K562 (cell line): Measurements from ENCODE around the gene MTMR4. TPM values are rescaled to one million over a fixed set of nuclear protein-coding genes. Genes with fewer than 3 reads are reported as not detected.

Source experiments
- ATAC-seq: fragments of 200-7000 bp; cut with Tn5 transposase; 3 replicates; pipeline ENCODE4 v1.9.1; 2020; ENCODE audit warnings: moderate library complexity
- Bru-seq: library from RNA; stranded (reverse); fragments of 400-500 nt; gene quantifications from one replicate; lab custom pipeline; 2021; lab: Mats Ljungman, UMichigan
- BruChase-seq, 2 experiments: library from RNA; stranded (reverse); fragments of 400-500 nt; gene quantifications; one replicate each; lab custom pipeline; 2021; lab: Mats Ljungman, UMichigan
- BruUV-seq: library from RNA; stranded (reverse); fragments of 400-500 nt; replicated peaks from 2 replicates; lab custom pipeline; 2021; lab: Mats Ljungman, UMichigan
- CTCF ChIA-PET: fragments of 300-600 bp; formaldehyde crosslinking; extraction: SDS; loops from one replicate; lab custom pipeline; 2021; ENCODE audit warnings: low intra/inter-chr PET ratio; lab: Yijun Ruan, JAX
- POLR2A ChIA-PET: fragments of 300-600, 350-650 bp; sonication (Branson Sonifier 250); formaldehyde crosslinking; extraction: SDS; loops from one replicate; lab custom pipeline; 2021; ENCODE audit warnings: antibody characterized with exemption, inconsistent platforms; lab: Yijun Ruan, JAX
- DNase-seq, 4 experiments: peaks; one replicate each; pipeline versions ENCODE4 v3.0.0 to v3.0.0-alpha.2; 2011 to 2018; ENCODE audit warnings: low spot score in 3 of 4, mixed read lengths in 3 of 4; ENCODE audit errors: extremely low read depth in 1 of 4
- FAIRE-seq: peaks from 2 replicates; lab custom pipeline; 2011; peaks lifted over from hg19 to GRCh38; lab: Jason Lieb, UNC
- H2AFZ ChIP-seq: 2 replicates; pipeline ENCODE4 v1.6.0; 2011; ENCODE audit warnings: low read depth, low read length, control low read depth, inconsistent platforms
- H3K27ac ChIP-seq: fragments of 200-600 bp; 3 replicates; pipeline ENCODE4 v1.8.0; 2011; ENCODE audit warnings: low read depth, mild to moderate bottlenecking, control low read depth, inconsistent platforms, low read length, moderate library complexity, mixed read lengths; ENCODE audit errors: extremely low read depth
- H3K27me3 ChIP-seq, 2 experiments: fragments of 300-600 bp in 1 of 2; 2 replicates in 1 of 2; 3 replicates in 1 of 2; pipeline versions ENCODE4 v1.6.0 to v1.8.0; 2011; ENCODE audit warnings: inconsistent platforms in 2 of 2, low read length in 2 of 2, mild to moderate bottlenecking in 1 of 2, mixed read lengths in 1 of 2, moderate library complexity in 1 of 2; ENCODE audit not compliant: control insufficient read depth in 2 of 2, insufficient read depth in 2 of 2
- H3K36me3 ChIP-seq: fragments of 300-600 bp; 3 replicates; pipeline ENCODE4 v1.8.0; 2011; ENCODE audit warnings: mild to moderate bottlenecking, low read length, inconsistent platforms; ENCODE audit not compliant: control insufficient read depth, insufficient read depth
- H3K4me1 ChIP-seq, 2 experiments: fragments of 200-600 bp in 1 of 2; replicated peaks in 1 of 2; 2 replicates in 1 of 2; 3 replicates in 1 of 2; pipeline versions ENCODE4 v1.5.1 to v1.8.0; 2011; ENCODE audit warnings: inconsistent platforms in 2 of 2, low read length in 2 of 2, mild to moderate bottlenecking in 1 of 2, mixed read lengths in 1 of 2, moderate library complexity in 1 of 2; ENCODE audit not compliant: control insufficient read depth in 2 of 2, insufficient read depth in 2 of 2
- H3K4me2 ChIP-seq: 2 replicates; pipeline ENCODE4 v1.6.1; 2011; ENCODE audit warnings: low read length, control low read depth, inconsistent platforms, mixed read lengths; ENCODE audit not compliant: insufficient read depth
- H3K4me3 ChIP-seq: fragments of 200-600 bp; sonication (generic), shearing (Covaris generic); 2 replicates; pipeline ENCODE4 v1.5.1; 2016; ENCODE audit warnings: control low read depth, inconsistent platforms
- H3K79me2 ChIP-seq: fragments of 200-600 bp; 3 replicates; pipeline ENCODE4 v1.8.0; 2011; ENCODE audit warnings: low read length, inconsistent platforms; ENCODE audit not compliant: control insufficient read depth, insufficient read depth
- H3K9ac ChIP-seq, 2 experiments: 2 replicates each; pipeline versions ENCODE4 v1.6.0 to v1.6.1; 2011; ENCODE audit warnings: low read depth in 2 of 2, low read length in 2 of 2, control low read depth in 1 of 2, inconsistent platforms in 1 of 2, mild to moderate bottlenecking in 1 of 2, mixed read lengths in 1 of 2; ENCODE audit not compliant: insufficient read depth in 1 of 2
- H3K9me1 ChIP-seq: one replicate; pipeline ENCODE4 v1.6.0; 2011; ENCODE audit warnings: inconsistent platforms, mild to moderate bottlenecking, low read length, moderate library complexity; ENCODE audit not compliant: control insufficient read depth, insufficient read depth
- H3K9me3 ChIP-seq: replicated peaks from 2 replicates; pipeline ENCODE4 v1.5.1; 2011; ENCODE audit warnings: low read depth, low read length, inconsistent platforms; ENCODE audit not compliant: control insufficient read depth, insufficient read depth
- H4K20me1 ChIP-seq: replicated peaks from 2 replicates; pipeline ENCODE4 v1.6.1; 2011; ENCODE audit warnings: low read length, inconsistent platforms, mixed read lengths; ENCODE audit not compliant: control insufficient read depth, insufficient read depth
- E2F4 ChIP-seq: sonication (generic); formaldehyde crosslinking; IDR thresholded peaks from 2 replicates; pipeline ENCODE4 v1.8.0; 2022; ENCODE audit warnings: mild to moderate bottlenecking, low read depth, missing genetic modification reagents
- HCFC1 ChIP-seq: IDR thresholded peaks from 2 replicates; pipeline ENCODE4 v1.6.1; 2012; ENCODE audit warnings: low read depth, low read length, improper control_type of control experiment
- MYC ChIP-seq, 2 experiments: fragments of 250-450 bp in 1 of 2; sonication (Bioruptor Pico) in 1 of 2; IDR thresholded peaks; 2 replicates each; pipeline versions ENCODE4 v1.5.1 to v1.6.1; 2012 to 2021; ENCODE audit warnings: low read depth in 2 of 2, borderline replicate concordance in 1 of 2, improper control_type of control experiment in 1 of 2, low read length in 1 of 2, mild to moderate bottlenecking in 1 of 2, moderate library complexity in 1 of 2
- RBBP5 ChIP-seq: fragments of 200-600 bp; sonication (generic); IDR thresholded peaks from 2 replicates; pipeline ENCODE4 v1.6.1; 2012; ENCODE audit warnings: borderline replicate concordance, mild to moderate bottlenecking, low read length, control low read depth, inconsistent platforms; ENCODE audit not compliant: insufficient read depth, poor library complexity, severe bottlenecking
- SIN3B ChIP-seq: fragments of 450-650 bp; IDR thresholded peaks from 2 replicates; pipeline ENCODE4 v1.6.1; 2017; ENCODE audit warnings: low read depth, mild to moderate bottlenecking, moderate library complexity
- WGBS: fragments of 100-300 bp; shearing (Covaris generic); methylation state at CpG from one replicate; pipeline ENCODE4 v1.1.6; 2016; ENCODE audit warnings: low coverage, mixed read lengths; ENCODE audit not compliant: insufficient coverage; ENCODE audit errors: missing lambda C conversion rate; 5-methylcytosine and 5-hydroxymethylcytosine counted together
- in situ Hi-C: fragments of 300-500 bp; cut with MboI; formaldehyde crosslinking; loops from 4 replicates; pipeline ENCODE4 v1.15.0; 2018; ENCODE audit warnings: inconsistent platforms, mixed read lengths
- intact Hi-C: fragments of 100-400 bp; cut with micrococcal nuclease; formaldehyde crosslinking; loops from 2 replicates; pipeline ENCODE4 v1.14.2; 2022
- long read RNA-seq, 3 experiments: library from polyadenylated mRNA in 2 of 3; library from RNA in 1 of 3; unstranded in 2 of 3; stranded (forward) in 1 of 3; transcript quantifications; one replicate each; pipeline ENCODE4 v2.0.0, GENCODE V29; 2019 to 2022
- polyA minus RNA-seq, 3 experiments: library from RNA; depleted of rRNA, polyadenylated mRNA; stranded (reverse); fragments of >200 nt; gene quantifications; 2 replicates each; pipeline ENCODE4 v1.2.3, GENCODE V29; 2011
- polyA plus RNA-seq, 8 experiments: library from polyadenylated mRNA; depleted of rRNA in 4 of 8; stranded (reverse) in 5 of 8; unstranded in 3 of 8; fragments of >200 nt; fragmentation: Nextera tagmentation in 2 of 8; fragmentation: Illumina TruSeq in 1 of 8; extraction: Ambion mirVana in 2 of 8; extraction: Trizol in 1 of 8; gene quantifications; 2 replicates each; pipeline versions ENCODE4 v1.2.1 to v1.2.3, GENCODE V29; 2011 to 2014; ENCODE audit warnings: inconsistent platforms in 1 of 8, missing spikeins in 1 of 8
- total RNA-seq, 7 experiments: library from RNA; depleted of rRNA in 6 of 7; stranded (reverse); fragments of >200 nt in 6 of 7; fragmentation: Illumina TruSeq in 2 of 7; extraction: Trizol in 2 of 7; gene quantifications; 2 replicates each; pipeline versions ENCODE4 v1.2.1 to v1.2.3, GENCODE V29; 2011 to 2021; ENCODE audit warnings: low replicate concordance in 1 of 7
- TF ChIP-seq, protein P1 (sequence below): fragments of 450-650 bp; formaldehyde crosslinking; IDR thresholded peaks from 2 replicates; pipeline ENCODE4 v1.4.0; 2020; ENCODE audit warnings: mild to moderate bottlenecking, moderate library complexity
- TF ChIP-seq, protein P2 (sequence below), 2 experiments: IDR thresholded peaks; 2 replicates each; pipeline ENCODE4 v1.6.1; 2012; ENCODE audit warnings: improper control_type of control experiment in 2 of 2, low read depth in 2 of 2, low read length in 2 of 2, borderline replicate concordance in 1 of 2

MTMR4 gene
- total RNA-seq (2011; cell fraction: chromatin; rRNA removed; ENCODE audit: low replicate concordance): 160 and 172 TPM in 2 replicates
- total RNA-seq (2011; cell fraction: nucleolus; rRNA removed): 62.4 and 79.2 TPM in 2 replicates
- total RNA-seq (2011; cell fraction: nucleoplasm; rRNA removed): 88.1 and 88.9 TPM in 2 replicates
- total RNA-seq (2014; rRNA removed) (28.7 and 40.9 TPM in 2 replicates), total RNA-seq (2014; rRNA removed; fragmentation: Illumina TruSeq; extraction: Trizol) (28.4 and 28.5 TPM in 2 replicates), total RNA-seq (2015; rRNA removed; fragmentation: Illumina TruSeq; extraction: Trizol) (32.5 and 35.9 TPM in 2 replicates), total RNA-seq (2021) (43.7 and 45.7 TPM in 2 replicates), polyA plus RNA-seq (2011; rRNA removed) (44.6 and 57.3 TPM in 2 replicates), polyA plus RNA-seq (2014; fragmentation: Illumina TruSeq; extraction: Trizol) (25.7 and 29.4 TPM in 2 replicates), polyA plus RNA-seq (2014; fragmentation: Nextera tagmentation; extraction: Ambion mirVana) (1 to 10 TPM; 8.8 to 9.1 TPM), polyA plus RNA-seq (2014; rRNA removed) (22.7 and 27.4 TPM in 2 replicates), polyA minus RNA-seq (2011; rRNA and poly(A)+ RNA removed) (86.8 and 126 TPM in 2 replicates), Bru-seq, nascent RNA (percentile 79 among the genes with signal in this experiment), BruChase-seq, experiment 1, labeled RNA remaining after a 2-hour chase (percentile 76 among the genes with signal in this experiment), BruChase-seq, experiment 2, labeled RNA remaining after a 6-hour chase (percentile 84 among the genes with signal in this experiment)
- polyA plus RNA-seq (2011; cell fraction: cytosol; rRNA removed): 29.4 and 34.9 TPM in 2 replicates
- 111 TPM in 2 replicates for polyA plus RNA-seq (2011; cell fraction: nucleus; rRNA removed)
- polyA plus RNA-seq (2012): 15.8 and 19.3 TPM in 2 replicates
- polyA minus RNA-seq (2011; cell fraction: cytosol; rRNA and poly(A)+ RNA removed): 29.8 and 38.3 TPM in 2 replicates
- 23.7 and 38.2 TPM in 2 replicates for polyA minus RNA-seq (2011; cell fraction: nucleus; rRNA and poly(A)+ RNA removed)
- long read RNA-seq, experiment 1, full-length matches to known transcripts: 4 of 341 reads
- long read RNA-seq, experiment 1, partial matches to known transcripts: 305 of 341 reads
- long read RNA-seq, experiment 1, other reads (novel, unspliced or antisense): 32 of 341 reads
- long read RNA-seq, experiment 2, partial matches to known transcripts: 1 of 22 reads
- long read RNA-seq, experiment 2, other reads (novel, unspliced or antisense): 20 of 22 reads
- long read RNA-seq, experiment 3, partial matches to known transcripts: 5 of 6 reads
- long read RNA-seq, experiment 3, other reads (novel, unspliced or antisense): 1 of 6 reads

DNA sequence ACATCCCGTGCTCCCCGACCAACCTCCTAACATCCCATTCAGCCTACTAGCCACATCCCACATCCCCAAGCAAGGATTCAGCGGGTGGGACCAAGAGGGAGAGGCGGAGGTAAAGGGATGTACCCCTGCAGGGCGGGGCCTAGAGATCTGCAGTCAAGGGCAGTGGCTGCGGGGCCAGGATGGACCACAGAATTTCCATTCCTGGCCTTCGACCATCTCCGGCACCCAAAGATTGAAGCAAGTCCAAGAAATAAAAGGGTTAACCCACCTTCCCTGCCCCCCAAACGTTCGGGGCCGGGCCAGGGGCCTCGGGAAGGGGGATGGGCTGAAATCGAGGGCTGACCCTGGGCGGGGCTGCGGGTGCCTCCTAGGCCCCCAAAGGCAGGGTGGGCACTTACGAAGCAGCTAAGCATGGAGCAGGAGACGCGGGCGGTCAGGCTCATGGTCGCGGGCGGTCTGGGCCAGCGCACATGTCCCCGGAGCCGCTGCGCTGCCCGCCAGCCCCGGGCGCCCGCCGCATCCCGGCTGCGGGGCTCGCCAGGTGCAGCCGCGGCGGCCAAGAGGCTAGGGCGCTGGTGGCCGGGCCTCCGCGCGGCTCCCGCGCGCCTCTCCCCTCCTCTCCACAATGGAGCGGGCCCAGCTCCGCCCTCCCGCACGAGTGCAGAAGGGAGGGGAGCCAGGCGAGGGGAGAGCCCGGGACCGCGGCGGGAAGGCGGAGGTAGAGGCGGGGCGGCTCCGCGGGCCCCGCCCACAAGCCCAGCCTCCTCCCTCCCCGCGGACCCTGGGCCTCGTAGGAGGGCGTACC lies at the start of gene MTMR4:
Gene MTMR4 (minus strand): TSS at position 674 of the 805 bp plus-strand sequence. CDS start 231 bp downstream, at position 443.
- peak; percentile 91 to 95 (median 94) for DNase-seq
- Histone ChIP-seq H3K9ac (peak within 1 kb of the TSS; percentile 64 to 93), H4K20me1 (no peaks in the 10 kb centered on the region), H3K9me1 (no peaks in the 10 kb centered on the region), H3K4me2 (peak within 1 kb of the TSS; percentile 93), H3K36me3 (peaks cover 49% of the 10 kb centered on the region), H3K27ac (peak within 1 kb of the TSS; percentile 55), H3K27me3 (no peaks in the 10 kb centered on the region), H2AFZ (peak within 1 kb of the TSS; percentile 41), H3K4me3 (peak within 1 kb of the TSS; percentile 57), H3K9me3 (no peaks in the 10 kb centered on the region), H3K4me1 (peaks cover 26 to 31% of the 10 kb centered on the region in 2 experiments), H3K79me2 (peaks cover 27% of the 10 kb centered on the region)
- CTCF ChIA-PET: no interaction called here
- peak; percentile 56 for FAIRE-seq
- intact Hi-C loops (no loop called here), in situ Hi-C loops (no loop called here)
- peak; percentile 77 for ATAC-seq
- POLR2A ChIA-PET: interaction anchor here (0.5 to 2.9 kb wide), 17 partner anchors 9 to 641 kb away, joined by 3 to 35 read pairs (median 3); partner anchors contain the start of gene SKA2
- BruUV-seq: no TSS peak
- under 1% methylated on average over 33 of the region's 64 CpGs for WGBS
- no peak for TF ChIP-seq HCFC1
- TF ChIP-seq SIN3B: peak; percentile 40; the same call in 1 of the 2 replicates
- TF ChIP-seq, protein P1, sequence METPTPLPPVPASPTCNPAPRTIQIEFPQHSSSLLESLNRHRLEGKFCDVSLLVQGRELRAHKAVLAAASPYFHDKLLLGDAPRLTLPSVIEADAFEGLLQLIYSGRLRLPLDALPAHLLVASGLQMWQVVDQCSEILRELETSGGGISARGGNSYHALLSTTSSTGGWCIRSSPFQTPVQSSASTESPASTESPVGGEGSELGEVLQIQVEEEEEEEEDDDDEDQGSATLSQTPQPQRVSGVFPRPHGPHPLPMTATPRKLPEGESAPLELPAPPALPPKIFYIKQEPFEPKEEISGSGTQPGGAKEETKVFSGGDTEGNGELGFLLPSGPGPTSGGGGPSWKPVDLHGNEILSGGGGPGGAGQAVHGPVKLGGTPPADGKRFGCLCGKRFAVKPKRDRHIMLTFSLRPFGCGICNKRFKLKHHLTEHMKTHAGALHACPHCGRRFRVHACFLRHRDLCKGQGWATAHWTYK (CRISPR knock-in tag): 0 out of 2 replicates have a peak, but pooled peaks have one; percentile 24
- TF ChIP-seq MYC (IDR thresholded peaks at IDR 0.05; ENCODE audit: low read depth, low read length): peak; percentile 79; the same call in 1 of the 2 replicates
- TF ChIP-seq MYC (CRISPR knock-in tag; IDR thresholded peaks at IDR 0.05; ENCODE audit: borderline replicate concordance, low read depth): no peak
- peak; percentile 29 for TF ChIP-seq RBBP5
- TF ChIP-seq, protein P2, sequence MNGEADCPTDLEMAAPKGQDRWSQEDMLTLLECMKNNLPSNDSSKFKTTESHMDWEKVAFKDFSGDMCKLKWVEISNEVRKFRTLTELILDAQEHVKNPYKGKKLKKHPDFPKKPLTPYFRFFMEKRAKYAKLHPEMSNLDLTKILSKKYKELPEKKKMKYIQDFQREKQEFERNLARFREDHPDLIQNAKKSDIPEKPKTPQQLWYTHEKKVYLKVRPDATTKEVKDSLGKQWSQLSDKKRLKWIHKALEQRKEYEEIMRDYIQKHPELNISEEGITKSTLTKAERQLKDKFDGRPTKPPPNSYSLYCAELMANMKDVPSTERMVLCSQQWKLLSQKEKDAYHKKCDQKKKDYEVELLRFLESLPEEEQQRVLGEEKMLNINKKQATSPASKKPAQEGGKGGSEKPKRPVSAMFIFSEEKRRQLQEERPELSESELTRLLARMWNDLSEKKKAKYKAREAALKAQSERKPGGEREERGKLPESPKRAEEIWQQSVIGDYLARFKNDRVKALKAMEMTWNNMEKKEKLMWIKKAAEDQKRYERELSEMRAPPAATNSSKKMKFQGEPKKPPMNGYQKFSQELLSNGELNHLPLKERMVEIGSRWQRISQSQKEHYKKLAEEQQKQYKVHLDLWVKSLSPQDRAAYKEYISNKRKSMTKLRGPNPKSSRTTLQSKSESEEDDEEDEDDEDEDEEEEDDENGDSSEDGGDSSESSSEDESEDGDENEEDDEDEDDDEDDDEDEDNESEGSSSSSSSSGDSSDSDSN (IDR thresholded peaks at IDR 0.05; ENCODE audit: borderline replicate concordance in 1 of 2, low read depth in 2 of 2, low read length in 2 of 2): 0 out of 4 replicates have a peak, but pooled peaks have one; percentile 17 to 33
- peak; percentile 36; the same call in 1 of the 2 replicates for TF ChIP-seq E2F4 (CRISPR knock-in tag)
